ENCODE data around the gene RNF31.

RNF31 gene

GRCh38 chr14:24146978-24147760, at the start of gene RNF31:
RNF31 (plus strand) TSS chr14:24147498; CDS start chr14:24147699, 201 bp downstream.
- no peaks in the 10 kb centered on the region for H3K4me1 ChIP-seq (ENCODE audit: insufficient read depth, insufficient read length)
- TF ChIP-seq ZNF274 (IDR thresholded peaks at IDR 0.05; ENCODE audit: low read depth, low read length), result no peak
- TF ChIP-seq YY1 (IDR thresholded peaks at IDR 0.05; ENCODE audit: insufficient read depth, insufficient read length), result no peak
- TF ChIP-seq SUZ12 (IDR thresholded peaks at IDR 0.05; ENCODE audit: extremely low read depth, insufficient read depth, insufficient read length), result no peak
- peak within 1 kb of the TSS; percentile 90 for H3K4me3 ChIP-seq (ENCODE audit: insufficient read length, low read depth)
- no peaks in the 10 kb centered on the region for H3K9me3 ChIP-seq (ENCODE audit: insufficient read depth, low read length)
- peak within 1 kb of the TSS; percentile 94 for H3K9ac ChIP-seq (ENCODE audit: insufficient read length, low read depth)
- H3K27me3 ChIP-seq (ENCODE audit: insufficient read depth, insufficient read length), result no peaks in the 10 kb centered on the region
- peaks cover 55% of the 10 kb centered on the region for H3K36me3 ChIP-seq (ENCODE audit: insufficient read depth, insufficient read length, low read length)
- peak; percentile 94 for DNase-seq (ENCODE audit: low read depth, low spot score)

DNA sequence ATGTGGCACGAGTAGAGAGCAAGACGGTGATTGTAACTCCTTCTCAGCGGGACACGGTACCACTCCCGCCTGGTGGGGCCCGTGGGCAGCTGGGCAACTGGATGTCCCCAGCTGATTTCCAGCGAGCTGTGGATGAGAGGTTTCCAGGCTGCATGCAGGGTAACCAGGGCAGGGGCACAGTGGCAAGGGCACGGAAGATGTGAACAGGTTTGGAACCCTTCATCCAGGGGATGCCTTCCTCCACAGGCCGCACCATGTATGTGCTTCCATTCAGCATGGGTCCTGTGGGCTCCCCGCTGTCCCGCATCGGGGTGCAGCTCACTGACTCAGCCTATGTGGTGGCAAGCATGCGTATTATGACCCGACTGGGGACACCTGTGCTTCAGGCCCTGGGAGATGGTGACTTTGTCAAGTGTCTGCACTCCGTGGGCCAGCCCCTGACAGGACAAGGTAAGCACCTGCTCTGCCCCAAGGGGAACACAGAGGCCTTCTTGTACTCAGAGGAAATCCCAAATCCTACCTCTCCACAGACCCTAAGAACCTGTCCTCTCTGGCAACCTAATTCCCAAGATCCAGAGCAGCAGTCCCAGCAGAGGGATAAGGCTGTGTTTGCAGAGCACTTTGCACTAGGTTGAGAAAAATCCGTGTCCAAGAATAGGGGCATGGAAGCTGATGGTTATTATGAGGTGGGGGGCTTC, 48.9 kb upstream of the RNF31 start:
- H3K9ac ChIP-seq (ENCODE audit: insufficient read length, low read depth), result no peak overlapping the region
- no peak for TF ChIP-seq YY1 (IDR thresholded peaks at IDR 0.05; ENCODE audit: insufficient read depth, insufficient read length)
- no peak for TF ChIP-seq ZNF274 (IDR thresholded peaks at IDR 0.05; ENCODE audit: low read depth, low read length)
- no peak for TF ChIP-seq SUZ12 (IDR thresholded peaks at IDR 0.05; ENCODE audit: extremely low read depth, insufficient read depth, insufficient read length)
- no peaks in the 10 kb centered on the region for H3K27me3 ChIP-seq (ENCODE audit: insufficient read depth, insufficient read length)
- DNase-seq (ENCODE audit: low read depth, low spot score), result no peak
- H3K36me3 ChIP-seq (ENCODE audit: insufficient read depth, insufficient read length, low read length), result peaks cover 53% of the 10 kb centered on the region
- H3K4me3 ChIP-seq (ENCODE audit: insufficient read length, low read depth), result no peak overlapping the region
- H3K9me3 ChIP-seq (ENCODE audit: insufficient read depth, low read length), result no peaks in the 10 kb centered on the region
- H3K4me1 ChIP-seq (ENCODE audit: insufficient read depth, insufficient read length), result peaks cover 5% of the 10 kb centered on the region

GRCh38 chr14:24098927-24099813, 48.1 kb upstream of the RNF31 start:
- Histone ChIP-seq H3K9ac (ENCODE audit: insufficient read length, low read depth) (no peak overlapping the region), H3K27me3 (ENCODE audit: insufficient read depth, insufficient read length) (no peaks in the 10 kb centered on the region), H3K4me1 (ENCODE audit: insufficient read depth, insufficient read length) (peaks cover 2% of the 10 kb centered on the region), H3K9me3 (ENCODE audit: insufficient read depth, low read length) (no peaks in the 10 kb centered on the region; the same call in 1 of the 2 replicates), H3K36me3 (ENCODE audit: insufficient read depth, insufficient read length, low read length) (peaks cover 61% of the 10 kb centered on the region), H3K4me3 (ENCODE audit: insufficient read length, low read depth) (no peak overlapping the region)
- no peak for TF ChIP-seq ZNF274 (IDR thresholded peaks at IDR 0.05; ENCODE audit: low read depth, low read length)
- no peak for TF ChIP-seq SUZ12 (IDR thresholded peaks at IDR 0.05; ENCODE audit: extremely low read depth, insufficient read depth, insufficient read length)
- no peak for TF ChIP-seq YY1 (IDR thresholded peaks at IDR 0.05; ENCODE audit: insufficient read depth, insufficient read length)
- DNase-seq (ENCODE audit: low read depth, low spot score), result no peak

DNA sequence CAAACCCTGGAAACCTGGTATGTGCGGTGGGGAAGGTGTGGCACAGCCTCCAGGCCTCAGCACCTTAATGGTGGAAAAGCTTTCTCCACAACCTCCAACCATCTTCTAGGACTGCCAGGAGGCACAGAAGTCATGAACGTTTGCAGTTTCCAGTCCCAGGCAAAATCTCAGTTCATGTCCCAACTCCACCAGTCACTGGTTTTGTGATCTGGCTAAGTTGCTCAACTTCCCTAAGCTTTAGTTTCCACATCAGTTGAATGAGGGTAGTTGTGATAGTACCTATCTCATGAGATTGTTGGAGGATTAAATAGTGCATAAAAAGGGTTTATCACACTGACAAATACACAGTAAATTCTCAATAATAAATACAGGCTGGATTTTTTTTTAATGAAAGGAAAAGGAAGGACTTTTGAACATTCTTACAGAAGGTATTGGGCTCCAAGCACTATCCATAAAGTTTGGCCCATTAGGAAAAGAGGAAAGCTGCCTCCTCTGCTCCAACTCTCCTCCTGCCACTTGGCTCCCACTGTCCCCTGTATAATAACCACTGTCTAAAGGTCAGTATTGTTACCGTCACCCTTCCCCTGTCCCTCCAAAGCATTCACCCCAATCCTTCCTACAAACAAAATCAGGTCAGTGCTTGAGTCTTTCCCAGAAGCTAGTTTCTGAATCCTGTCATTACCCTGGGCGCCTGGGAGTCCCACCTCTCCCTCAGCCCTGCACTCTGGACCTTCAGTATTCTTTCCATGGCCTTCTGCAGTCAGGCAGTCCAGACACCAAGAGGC, 46.9 kb upstream of the RNF31 start:
- Histone ChIP-seq H3K9ac (ENCODE audit: insufficient read length, low read depth) (no peak overlapping the region), H3K4me3 (ENCODE audit: insufficient read length, low read depth) (no peak overlapping the region), H3K9me3 (ENCODE audit: insufficient read depth, low read length) (no peaks in the 10 kb centered on the region; the same call in 1 of the 2 replicates), H3K4me1 (ENCODE audit: insufficient read depth, insufficient read length) (peaks cover 2% of the 10 kb centered on the region), H3K27me3 (ENCODE audit: insufficient read depth, insufficient read length) (no peaks in the 10 kb centered on the region), H3K36me3 (ENCODE audit: insufficient read depth, insufficient read length, low read length) (peaks cover 63% of the 10 kb centered on the region)
- no peak for DNase-seq (ENCODE audit: low read depth, low spot score)
- TF ChIP-seq ZNF274 (IDR thresholded peaks at IDR 0.05; ENCODE audit: low read depth, low read length), result no peak
- no peak for TF ChIP-seq SUZ12 (IDR thresholded peaks at IDR 0.05; ENCODE audit: extremely low read depth, insufficient read depth, insufficient read length)
- TF ChIP-seq YY1 (IDR thresholded peaks at IDR 0.05; ENCODE audit: insufficient read depth, insufficient read length), result no peak

- Histone ChIP-seq H3K4me3 (ENCODE audit: insufficient read length, low read depth) (no peak overlapping the region), H3K27me3 (ENCODE audit: insufficient read depth, insufficient read length) (no peaks in the 10 kb centered on the region), H3K9me3 (ENCODE audit: insufficient read depth, low read length) (no peaks in the 10 kb centered on the region; the same call in 1 of the 2 replicates), H3K4me1 (ENCODE audit: insufficient read depth, insufficient read length) (no peaks in the 10 kb centered on the region), H3K9ac (ENCODE audit: insufficient read length, low read depth) (no peak overlapping the region), H3K36me3 (ENCODE audit: insufficient read depth, insufficient read length, low read length) (peaks cover 63% of the 10 kb centered on the region)
- TF ChIP-seq SUZ12 (IDR thresholded peaks at IDR 0.05; ENCODE audit: extremely low read depth, insufficient read depth, insufficient read length), result no peak
- TF ChIP-seq YY1 (IDR thresholded peaks at IDR 0.05; ENCODE audit: insufficient read depth, insufficient read length), result no peak
- no peak for TF ChIP-seq ZNF274 (IDR thresholded peaks at IDR 0.05; ENCODE audit: low read depth, low read length)
- DNase-seq (ENCODE audit: low read depth, low spot score), result no peak
Measured at GRCh38 chr14:24100982-24101494, 46.3 kb upstream of the RNF31 start.

DNA sequence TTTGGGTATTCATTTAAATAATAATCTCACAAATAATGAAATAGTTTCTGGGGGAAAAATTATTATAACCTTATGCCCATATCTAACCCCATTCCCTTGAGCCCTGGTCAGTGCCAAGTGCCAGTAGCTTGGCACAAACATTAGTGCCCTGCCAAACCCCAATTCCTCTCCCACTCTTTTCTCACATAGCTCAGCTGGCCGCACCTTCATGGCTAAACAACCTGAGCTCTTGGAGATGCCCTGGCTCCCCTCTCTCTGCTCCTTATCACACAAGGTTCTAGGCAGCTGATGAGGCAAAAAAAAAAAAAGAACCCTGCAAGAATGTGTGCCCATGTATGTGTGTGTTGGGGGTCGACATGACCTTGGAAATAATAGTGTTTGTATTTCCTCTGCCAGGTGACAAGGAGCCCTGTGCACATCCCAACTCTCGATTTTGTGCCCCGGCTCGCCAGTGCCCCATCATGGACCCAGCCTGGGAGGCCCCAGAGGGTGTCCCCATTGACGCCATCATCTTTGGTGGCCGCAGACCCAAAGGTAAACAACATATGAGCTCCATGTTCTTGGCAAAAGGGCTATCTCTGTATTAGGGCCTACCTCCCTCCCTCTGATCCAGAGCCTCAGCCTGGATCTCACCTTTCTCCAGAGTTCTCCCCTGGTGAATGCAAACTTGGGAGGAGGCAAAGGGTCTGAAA, 44.8 kb upstream of the RNF31 start:
- H3K9ac ChIP-seq (ENCODE audit: insufficient read length, low read depth), result no peak overlapping the region
- TF ChIP-seq YY1 (IDR thresholded peaks at IDR 0.05; ENCODE audit: insufficient read depth, insufficient read length) (no peak), SUZ12 (IDR thresholded peaks at IDR 0.05; ENCODE audit: extremely low read depth, insufficient read depth, insufficient read length) (no peak), ZNF274 (IDR thresholded peaks at IDR 0.05; ENCODE audit: low read depth, low read length) (no peak)
- no peak overlapping the region for H3K4me3 ChIP-seq (ENCODE audit: insufficient read length, low read depth)
- peaks cover 55% of the 10 kb centered on the region for H3K36me3 ChIP-seq (ENCODE audit: insufficient read depth, insufficient read length, low read length)
- H3K4me1 ChIP-seq (ENCODE audit: insufficient read depth, insufficient read length), result no peaks in the 10 kb centered on the region
- no peaks in the 10 kb centered on the region for H3K27me3 ChIP-seq (ENCODE audit: insufficient read depth, insufficient read length)
- H3K9me3 ChIP-seq (ENCODE audit: insufficient read depth, low read length), result no peaks in the 10 kb centered on the region; the same call in 1 of the 2 replicates
- no peak for DNase-seq (ENCODE audit: low read depth, low spot score)

Measured in NT2/D1 (cell line).